ENCODE data around the gene ERVV-1.

DNA sequence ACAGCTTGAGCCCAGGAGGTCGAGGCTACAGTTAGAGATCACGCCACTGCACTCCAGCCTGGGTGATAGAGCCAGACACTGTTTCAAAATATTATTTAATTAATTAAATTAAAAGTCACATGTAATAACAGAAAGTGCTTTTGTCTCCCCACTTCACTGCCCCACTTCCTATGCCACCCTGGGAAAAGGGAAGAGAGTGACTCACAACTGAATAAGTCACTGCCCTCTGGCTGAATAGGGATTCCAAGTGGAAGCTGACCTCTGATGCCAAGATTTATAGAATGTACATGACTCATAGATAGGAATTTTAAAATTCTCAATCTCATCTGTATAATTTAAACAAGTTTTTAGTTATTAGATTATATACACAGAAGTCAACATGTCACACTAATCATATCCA, 22.2 kb upstream of the ERVV-1 start:
- TF ChIP-seq CTCF (IDR thresholded peaks at IDR 0.05) = no peak
- TF ChIP-seq POLR2A (IDR thresholded peaks at IDR 0.05) = no peak

Data from adrenal gland (tissue), 5 donors.